Femur (tissue), 1 donor: ENCODE measurements around the gene DAGLA.

Source experiments
- DNase-seq: peaks from one replicate; pipeline ENCODE4 v3.0.0-alpha.2; 2017

Gene DAGLA

DNA sequence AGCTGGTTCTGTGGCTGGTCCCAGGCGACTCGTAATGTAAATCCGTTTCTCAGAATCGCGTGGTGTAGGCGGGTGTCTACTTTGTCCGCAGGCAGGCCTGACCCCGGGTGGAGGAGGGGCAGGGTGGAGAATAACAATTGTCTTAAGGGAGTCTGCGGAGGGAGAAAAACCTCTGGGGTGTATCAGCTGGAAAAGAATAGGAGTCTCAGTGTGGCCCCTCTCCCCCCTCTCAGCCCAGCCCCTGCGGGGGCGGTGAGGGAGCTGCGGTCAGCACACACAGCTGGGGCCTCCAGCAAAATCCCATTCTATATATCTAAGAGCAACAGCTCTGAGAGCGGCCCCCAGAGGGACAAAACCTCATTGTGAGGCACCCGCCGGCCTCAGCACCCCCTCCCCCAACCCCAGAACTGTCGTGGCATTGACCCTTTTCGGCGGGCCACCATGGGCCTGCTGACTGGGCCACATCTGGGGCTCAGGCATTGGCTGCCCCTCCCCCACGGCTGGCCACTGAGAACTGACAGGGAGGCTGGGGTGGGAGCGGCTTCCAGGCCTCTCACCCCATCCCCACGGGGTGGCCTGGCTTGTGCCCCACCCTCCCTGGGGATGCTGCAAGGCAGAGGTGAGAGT lies 69.5 kb downstream of the DAGLA start:
- peak; percentile 61 for DNase-seq

DNA sequence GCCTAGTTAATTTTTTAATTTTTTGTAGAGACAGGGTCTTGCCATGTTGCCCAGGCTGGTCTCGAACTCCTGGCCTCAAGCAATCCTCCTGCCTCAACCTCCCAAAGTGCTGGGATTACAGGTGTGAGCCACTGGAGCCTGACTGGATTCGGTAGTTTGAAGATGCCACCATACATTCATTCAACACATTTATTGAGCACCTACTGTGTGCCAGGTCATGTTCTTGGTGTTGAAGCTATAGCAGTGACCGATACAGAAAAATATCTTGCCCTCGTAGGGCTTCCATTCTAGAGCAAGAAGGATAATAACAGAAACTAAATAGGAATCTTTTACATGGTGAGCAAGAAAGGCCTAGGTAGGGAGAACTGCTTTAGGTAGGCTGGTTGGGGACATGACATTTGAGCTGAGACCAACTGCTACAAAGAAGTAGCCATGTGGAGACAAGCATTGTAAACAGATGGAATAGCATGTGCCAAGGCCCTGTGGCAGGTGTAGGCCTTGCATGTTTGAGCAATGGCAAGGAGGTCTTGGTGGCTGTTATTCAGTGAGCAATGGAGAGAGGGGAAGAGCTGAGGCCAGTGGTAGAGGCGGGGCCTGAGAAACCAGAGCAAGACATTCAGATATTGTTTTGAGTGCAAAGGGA lies 70.6 kb downstream of the DAGLA start:
- no peak for DNase-seq

DNA sequence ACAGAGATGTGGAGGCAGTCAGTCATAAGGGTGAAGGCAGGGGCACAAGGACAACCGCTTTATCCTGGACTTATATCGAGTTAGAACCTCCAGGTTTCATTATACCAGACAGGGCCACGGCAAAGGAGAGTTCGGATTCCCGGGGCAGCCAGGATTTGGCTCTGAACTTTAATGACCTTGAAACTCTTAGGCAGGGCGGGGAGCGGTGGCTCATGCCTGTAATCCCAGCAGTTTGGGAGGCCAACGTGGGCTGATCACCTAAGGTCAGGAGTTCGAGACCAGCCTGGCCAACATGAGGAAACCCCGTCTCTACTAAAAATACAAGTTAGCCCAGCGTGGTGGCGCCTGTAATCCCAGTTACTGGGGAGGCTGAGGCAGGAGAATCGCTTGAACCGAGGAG lies 71.2 kb downstream of the DAGLA start:
- no peak for DNase-seq

DNA sequence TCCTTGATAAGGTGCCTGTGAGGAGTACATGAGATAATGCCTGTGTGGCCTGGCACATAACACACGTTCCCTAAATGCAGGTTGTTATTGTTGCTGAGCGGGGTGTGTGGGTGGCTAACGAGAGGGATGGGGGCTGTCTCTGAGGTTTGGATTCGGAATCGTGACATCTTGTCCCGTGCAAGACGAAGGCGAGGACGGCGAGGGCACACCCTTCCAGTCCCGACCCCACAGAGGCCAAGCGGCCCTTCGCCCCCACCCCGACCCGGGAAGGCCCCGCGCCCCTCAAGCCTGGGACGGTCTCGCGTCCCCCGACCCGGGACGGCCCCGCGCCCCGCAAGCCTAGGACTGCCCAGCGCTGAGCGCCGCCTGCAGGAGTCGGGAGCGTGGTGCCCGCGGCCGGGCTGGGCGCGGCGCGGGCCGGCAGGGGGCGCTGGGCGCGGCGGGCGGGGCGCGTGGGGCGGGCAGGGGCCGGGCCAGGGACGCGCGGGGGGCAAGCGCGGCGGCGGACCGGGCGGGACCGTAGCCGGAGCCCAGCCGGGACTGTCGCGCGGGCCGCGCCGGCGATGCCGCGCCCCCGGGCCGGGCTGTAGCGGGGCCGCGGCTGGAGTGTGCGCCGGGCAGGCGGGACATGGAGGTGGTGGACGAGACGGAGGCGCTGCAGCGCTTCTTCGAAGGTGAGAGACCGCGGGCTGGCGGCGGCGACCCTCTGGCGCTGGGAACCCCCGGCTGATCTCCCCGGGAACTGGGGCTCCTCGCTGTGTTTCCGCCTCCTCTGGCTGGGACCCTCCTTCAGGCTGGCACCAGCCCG lies 72.1 kb downstream of the DAGLA start, which contains the start of gene MYRF:
TSS of gene MYRF (plus strand) at position 520 of the 808 bp plus-strand sequence. CDS start at position 629, 109 bp downstream.
- DNase-seq, result peak; percentile 73

DNA sequence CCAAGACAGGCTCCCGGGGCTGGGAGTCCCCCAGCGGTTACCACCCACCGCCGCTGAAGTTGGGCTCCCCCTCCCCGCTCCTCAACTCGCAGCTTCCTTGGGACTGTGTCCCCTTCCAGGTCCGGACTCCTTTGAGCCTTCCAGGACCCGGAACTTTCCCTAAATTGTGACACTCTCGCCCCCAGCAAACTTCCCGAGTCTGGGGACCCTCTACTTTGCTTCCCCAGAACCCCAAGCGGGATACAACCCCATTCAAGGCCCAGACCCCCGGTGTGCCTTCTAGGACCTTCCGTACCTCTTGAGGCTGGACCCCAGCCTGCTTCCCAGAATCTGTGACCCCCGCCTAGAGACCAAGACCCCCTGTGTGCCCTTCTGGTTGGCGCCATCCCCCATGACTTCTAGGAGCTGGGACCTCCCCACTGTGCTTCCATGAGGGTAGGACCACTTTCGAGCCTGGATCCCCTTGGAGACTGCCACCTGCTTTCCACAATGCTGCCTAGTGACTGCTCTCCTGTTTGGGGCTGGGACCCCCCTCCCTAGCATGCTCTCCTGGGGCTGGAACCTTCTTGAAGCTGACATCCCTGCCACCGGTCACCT lies 72.8 kb downstream of the DAGLA start:
- no peak for DNase-seq

DNA sequence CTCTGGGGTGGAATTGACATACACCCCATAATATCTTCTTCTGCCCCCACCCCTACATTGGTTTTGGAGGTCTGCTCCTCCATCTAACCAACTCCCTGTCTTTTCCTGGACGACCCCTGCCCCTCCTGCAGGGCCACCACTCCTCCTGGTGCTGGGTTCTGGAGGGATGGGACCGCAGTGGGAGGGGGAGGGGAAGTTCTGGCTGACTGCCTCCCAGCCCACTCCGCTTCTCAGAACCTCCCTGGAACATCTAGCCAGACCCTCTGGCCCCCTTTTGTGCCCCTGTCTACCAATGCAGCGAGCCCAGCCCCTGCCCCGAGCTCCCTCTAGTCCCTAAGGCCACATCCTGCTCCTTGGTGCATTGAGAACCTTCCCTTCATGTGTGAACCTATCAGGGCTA lies 73.5 kb downstream of the DAGLA start:
- DNase-seq, result no peak

DNA sequence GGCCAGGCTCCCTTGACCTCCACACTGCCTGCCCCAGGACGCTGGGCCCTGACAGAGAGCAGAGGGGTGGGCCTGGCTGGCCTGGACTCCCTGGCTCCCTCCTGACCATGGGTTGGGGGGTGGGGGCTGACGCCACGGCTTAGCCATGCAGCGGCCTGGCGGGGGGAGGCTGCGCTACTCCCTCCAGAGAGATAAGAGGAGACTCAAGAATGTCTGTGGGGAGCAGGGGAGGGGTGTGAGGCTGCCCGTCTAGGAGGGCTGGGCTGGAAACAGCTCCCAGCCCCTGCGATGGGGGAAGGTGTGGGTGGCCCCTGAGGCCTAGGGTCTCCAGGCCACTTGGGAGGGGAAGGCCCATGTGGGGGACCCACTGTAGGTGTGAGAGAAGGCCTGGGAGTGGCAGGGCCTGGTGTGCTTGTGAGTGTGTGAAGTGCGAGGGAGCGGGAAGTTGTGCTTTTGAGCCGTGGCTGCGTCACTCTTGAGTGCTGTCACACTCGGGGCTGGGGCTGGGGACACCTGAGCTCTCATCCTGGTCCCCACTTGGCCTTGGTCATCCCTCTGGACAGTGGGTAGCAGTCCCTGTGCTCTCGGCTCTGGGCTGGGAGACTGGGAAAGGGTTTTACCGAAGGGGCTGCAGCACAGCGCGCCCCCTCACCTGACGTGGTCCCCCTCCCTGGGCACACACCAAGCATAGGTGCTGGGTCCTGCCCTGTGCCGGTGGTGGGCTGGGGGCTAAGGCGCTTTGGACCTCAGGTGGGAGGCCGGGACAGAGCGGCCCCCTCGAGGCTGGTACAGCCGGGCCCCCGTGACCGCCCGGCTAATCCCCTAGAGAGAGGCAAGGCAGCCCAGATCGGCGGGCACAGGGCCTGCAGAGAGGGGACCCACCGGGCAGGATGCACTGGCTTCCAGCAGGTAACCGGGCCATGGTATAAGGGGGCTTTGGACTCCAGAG lies 74.6 kb downstream of the DAGLA start:
- DNase-seq, result no peak

DNA sequence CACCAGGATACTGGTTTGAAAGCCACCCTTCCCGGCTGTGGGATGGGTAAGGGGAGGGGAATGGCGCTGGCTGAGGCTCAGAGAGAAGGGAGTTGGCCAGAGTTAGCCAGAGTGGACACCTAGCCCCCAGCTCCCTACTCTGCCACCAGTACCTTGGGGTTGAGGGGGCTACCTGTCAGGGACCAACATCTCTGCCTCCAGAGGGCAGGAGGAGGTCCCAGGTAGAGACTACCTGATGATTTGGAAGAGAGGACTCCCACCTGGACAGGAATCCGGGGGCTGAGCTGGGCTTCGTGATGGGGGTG lies 75.9 kb downstream of the DAGLA start:
- no peak for DNase-seq

DNA sequence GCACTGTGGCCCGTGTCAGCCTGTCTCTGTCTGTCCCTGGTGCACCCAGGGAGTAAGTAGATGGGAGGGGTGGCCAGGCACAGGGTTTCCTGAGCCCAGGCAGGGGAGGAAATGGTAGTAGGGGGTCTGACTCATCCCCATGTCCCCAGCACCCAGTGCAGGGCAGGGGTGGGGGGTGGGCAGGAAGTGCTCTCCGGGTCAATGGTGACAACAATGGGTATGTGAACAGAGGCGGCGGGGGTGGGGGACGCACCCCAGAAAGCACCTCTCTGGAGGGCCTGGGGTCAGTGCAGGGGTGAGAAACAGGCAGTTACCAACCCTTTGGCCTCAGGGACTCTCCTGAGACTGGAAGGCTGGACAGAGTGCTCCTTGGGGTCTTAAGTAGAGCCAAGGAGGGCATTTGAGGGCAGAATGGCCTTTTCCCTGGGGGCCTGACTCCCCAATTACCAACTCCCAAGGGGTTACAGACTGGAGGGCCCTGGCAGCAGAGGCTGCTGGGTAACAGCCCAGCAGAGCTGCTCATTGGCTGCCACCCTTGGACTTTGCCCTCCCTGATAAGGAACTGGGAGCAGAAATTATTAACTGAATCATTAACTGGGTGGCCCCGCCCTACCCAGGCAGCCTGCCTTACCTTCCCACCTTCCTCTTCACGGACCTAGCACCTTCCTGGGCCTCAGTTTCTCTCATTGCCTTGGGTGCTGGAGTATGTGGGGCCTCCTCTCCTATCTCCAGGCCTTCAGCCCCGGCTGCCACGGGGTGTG lies 76.4 kb downstream of the DAGLA start:
- DNase-seq, result no peak

DNA sequence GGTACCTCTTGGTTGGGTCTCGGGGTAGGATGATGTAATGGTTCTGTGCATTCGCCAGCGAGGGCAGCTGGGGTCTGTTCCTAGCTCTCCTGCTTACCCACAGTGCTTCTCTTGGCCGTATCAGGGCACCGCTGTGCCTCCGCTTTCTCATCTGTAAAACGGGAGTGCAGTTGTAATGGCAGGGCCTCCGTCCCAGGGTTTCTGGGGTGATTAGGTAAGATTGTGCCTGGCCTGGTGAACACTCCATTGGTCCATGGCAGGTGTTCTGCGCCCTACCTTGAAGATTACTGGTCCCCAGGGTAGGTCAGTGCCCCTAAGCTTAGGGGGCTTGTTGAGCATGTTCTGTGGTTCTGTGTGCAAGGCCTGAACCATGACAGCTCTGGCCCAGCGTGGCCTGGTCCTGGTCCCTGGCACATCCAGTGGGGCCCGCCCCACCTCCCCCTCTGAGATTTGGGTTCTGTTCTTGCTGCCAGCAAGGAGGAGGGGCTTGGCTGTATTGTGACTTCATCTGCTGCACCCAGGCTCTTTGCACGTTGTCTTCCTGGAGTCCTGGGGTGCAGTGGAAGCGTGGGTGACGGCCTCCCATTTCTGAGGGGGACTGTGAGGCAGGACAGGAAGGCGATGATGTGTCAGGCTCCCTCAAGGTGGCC lies 77.1 kb downstream of the DAGLA start:
- no peak for DNase-seq

DNA sequence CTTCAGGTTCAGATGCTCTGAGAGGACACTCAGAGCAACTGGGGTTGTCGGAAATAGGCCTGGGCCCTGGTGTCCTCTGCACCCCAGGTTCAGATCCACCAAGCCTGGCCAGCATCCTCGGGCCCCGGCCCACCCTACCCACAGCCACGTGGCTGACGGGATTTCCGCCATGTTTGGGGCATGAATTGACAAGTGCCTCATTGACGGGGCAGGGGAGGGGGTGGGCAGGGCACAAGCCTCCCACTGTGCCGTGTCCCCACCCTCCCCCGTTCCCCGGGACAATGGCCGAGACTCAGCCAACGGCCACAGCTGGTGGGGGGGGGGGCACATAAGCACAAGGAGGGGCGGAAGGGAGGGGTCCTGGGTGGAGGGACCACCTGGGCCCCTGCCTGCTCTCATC lies 80.8 kb downstream of the DAGLA start:
- no peak for DNase-seq

DNA sequence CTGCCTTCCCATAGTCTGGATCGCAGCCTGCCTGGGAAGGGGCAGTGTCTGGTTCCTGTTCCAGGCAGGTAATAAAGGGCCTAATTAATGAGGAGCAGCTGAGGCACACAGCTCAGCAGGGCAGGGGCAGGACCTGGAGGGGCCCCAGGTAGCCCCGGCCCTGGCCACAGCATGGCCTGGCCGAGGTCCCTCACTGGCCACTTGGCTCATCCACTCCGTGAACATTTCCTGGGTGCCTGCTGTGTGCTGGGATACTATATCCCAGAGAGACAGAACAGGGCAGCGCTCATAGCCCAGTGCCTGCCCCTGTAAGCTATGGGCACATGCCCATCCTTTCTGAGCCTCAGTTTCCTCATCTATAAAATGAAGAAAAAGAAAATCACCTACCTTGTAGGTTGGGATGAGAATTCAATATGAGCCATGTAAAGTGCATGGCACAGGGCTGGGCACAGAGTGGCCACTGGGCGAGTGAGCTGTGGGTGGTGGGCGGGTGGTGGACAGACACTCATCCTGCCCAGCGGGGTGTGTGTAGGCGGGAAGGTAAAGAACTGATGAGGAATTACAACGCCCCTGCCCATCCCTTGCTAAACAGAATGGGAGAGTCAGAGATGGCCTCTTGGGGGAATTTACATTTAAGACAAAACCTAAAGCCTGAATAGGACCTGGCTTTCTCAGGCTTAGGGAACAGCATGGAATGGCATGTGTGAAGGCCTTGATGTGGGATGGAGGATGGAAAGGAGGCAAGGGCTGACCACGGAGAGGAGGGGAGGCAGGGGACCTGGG lies 81.4 kb downstream of the DAGLA start:
- no peak for DNase-seq

DNA sequence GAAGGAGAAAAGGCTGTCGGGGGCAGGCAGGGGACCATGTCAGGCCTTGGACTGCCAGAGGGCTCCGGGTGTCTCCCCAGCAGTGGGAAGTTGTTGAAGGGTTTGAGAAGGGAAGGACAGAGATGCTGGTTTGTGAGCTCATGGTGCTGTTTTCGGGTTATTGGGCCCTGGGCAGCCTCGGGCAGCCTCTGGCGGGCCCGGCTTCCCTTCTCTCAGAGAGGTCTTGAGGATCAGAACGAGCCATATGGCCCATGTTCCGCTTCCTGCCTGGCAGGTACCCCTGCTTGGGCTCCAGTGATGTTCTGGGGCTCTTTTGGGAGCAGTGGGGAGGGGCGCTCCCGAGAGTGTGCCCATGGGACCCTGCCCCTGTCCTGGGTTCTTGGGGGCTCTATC lies 82.0 kb downstream of the DAGLA start:
- no peak for DNase-seq

DNA sequence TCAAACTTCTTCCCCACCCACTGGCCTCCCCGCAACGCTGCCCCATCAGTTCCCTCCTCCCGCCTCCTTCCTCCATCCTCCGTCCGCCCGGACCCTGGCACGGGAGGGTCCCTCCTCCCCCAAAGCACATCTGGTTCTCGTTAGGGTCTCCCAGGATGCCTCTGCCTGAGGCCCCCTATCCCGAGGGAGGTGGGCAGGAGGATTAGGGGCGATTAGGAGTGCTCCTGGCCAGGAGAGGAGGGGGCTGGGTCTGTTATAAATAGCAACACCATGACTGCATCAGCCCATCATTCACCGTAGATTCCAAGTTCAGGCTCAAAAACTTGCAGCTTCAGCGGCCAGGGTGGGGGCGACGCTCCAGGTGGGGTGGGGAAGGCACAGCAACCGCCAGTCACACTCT lies 82.6 kb downstream of the DAGLA start:
- no peak for DNase-seq

DNA sequence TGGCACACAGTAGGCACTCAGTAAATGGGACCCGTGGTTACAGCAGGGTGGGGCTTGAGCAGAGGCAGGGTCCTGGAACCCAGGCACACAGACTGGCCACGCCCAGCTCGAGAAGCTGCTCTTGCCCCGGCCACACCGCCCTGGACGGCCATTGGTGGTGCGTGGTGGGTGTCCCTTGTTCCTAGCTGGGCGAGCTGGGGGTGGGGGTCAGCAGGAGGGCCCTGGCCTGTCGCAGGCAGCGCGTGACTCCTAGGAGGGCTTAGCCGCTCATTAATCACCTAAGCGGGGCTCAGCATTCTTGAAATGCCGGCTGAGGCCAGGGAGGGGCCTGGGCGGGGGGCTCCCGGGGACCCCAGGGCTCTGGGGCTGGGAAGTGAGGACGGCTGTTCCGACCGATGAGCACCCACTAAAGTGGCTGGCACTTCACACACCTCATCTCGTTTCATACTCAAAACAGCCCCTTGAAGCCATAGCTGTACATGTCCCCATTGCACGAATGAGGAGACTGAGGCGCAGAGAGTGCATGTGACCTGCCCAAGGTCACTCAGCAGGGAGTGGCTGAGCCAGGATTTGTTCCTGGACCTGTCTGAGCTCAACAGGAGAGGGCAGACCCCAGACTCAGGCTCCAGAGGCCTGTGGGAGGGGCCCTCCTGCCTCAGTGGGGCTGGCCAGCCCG lies 83.9 kb downstream of the DAGLA start:
- no peak for DNase-seq

DNA sequence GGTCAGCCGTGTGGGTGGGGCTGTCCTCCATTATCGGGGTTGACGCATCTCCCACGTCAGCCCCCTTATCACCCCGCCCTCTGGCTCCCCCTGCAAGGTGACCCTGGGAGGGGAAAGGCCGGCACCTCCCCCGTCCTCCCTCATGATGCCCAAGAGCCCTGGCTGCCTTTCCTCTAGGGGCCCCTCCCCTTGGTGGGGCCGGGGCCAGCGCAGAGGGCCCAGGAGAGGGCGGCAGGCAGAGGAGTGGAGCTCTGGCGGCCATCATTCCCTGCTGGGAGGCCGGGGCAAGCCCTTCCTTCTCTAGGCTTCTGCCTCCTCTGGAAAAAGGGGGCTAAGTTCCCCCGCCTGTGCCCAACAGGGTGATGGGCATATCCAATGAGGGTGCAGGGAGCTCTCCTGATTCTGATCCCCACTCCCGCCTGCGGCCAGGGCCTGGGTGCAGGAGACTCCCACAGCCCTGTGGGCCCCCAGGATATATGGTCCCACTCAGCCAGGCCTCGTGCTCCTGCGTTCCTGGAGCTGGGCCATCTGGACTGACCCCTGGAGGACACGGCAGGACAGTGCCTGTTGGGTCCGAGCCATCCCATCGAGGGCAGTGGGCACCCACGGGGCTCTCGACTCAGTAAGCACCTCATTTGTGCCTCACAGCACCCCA lies 84.5 kb downstream of the DAGLA start:
- DNase-seq, result no peak

DNA sequence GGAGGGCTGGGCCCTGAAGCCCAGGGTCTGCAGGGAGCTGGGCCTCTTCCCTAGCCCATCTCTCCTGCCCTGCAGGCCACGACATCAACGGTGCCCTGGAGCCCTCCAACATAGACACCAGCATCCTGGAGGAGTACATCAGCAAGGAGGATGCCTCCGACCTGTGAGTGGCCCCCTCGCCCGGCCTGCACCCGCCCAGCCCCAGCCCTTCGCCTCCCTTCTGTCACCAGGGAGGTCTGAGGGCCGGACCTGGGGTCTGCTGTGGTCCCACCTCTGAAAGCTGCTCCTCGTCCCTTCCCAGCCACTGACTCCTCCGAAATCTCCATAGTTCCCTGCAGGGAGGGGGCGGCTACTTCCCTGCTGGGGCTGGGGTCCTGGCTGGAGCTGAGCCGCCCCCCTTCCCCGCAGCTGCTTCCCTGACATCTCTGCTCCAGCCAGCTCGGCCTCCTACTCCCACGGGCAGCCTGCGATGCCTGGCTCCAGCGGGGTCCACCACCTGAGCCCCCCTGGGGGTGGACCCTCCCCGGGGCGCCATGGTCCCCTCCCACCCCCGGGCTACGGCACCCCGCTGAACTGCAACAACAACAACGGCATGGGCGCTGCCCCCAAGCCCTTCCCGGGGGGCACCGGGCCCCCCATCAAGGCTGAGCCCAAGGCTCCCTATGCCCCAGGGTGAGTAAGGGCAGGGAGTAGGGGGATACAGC lies 85.5 kb downstream of the DAGLA start:
- DNase-seq, result no peak

DNA sequence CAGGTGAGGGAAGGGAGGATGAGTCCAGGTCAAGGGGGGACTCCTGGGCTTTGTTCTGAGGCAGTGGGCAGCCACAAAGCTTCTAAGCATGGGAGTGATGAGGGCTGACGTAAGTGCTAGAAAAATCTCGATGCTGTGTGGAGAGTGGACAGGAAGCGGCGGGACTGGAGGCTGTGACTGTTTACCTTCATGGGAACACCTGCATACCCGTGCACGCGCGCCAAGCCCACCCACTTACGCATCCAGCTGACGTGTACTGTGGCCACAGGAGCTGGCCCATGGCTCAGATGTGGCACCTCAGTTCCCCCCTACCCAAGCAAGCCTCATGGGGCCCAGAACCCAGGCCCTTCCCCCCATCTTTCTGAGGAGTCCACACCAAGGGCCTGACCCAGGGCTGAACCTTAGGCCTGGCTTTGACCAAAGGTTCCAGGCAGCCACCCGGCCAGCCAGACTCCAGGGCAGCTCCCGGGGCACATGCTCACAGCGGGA lies 86.2 kb downstream of the DAGLA start:
- DNase-seq, result no peak
